GM18526 (cell line): ENCODE measurements around the gene AUTS2.

ENCODE experiments used
- POLR2A ChIP-seq: IDR thresholded peaks from 3 replicates; pipeline ENCODE4 v1.6.1; 2011; ENCODE audit not compliant: insufficient read length; ENCODE audit errors: extremely low read depth

Gene AUTS2

GRCh38 chr7:70684173-70684572 lies 1085.9 kb downstream of the AUTS2 start:
- no peak for TF ChIP-seq POLR2A

DNA sequence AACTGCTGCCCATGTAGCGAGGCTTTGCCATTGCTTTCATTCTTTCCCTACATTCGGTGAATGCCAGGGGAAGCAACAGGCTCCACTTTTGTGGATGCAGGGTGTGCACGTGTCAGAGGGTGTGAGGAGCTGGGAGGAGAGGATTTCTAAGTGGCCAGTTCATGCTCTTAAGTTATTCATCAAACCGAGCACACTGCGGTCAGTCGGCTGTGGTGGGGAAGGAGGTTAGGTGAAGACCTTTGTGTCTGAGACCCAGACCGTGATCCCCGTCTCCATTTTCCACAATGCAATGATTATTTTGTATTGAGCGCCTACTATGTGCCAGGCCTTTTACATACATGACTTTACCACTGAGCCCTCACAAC lies 1095.0 kb downstream of the AUTS2 start:
- no peak for TF ChIP-seq POLR2A

DNA sequence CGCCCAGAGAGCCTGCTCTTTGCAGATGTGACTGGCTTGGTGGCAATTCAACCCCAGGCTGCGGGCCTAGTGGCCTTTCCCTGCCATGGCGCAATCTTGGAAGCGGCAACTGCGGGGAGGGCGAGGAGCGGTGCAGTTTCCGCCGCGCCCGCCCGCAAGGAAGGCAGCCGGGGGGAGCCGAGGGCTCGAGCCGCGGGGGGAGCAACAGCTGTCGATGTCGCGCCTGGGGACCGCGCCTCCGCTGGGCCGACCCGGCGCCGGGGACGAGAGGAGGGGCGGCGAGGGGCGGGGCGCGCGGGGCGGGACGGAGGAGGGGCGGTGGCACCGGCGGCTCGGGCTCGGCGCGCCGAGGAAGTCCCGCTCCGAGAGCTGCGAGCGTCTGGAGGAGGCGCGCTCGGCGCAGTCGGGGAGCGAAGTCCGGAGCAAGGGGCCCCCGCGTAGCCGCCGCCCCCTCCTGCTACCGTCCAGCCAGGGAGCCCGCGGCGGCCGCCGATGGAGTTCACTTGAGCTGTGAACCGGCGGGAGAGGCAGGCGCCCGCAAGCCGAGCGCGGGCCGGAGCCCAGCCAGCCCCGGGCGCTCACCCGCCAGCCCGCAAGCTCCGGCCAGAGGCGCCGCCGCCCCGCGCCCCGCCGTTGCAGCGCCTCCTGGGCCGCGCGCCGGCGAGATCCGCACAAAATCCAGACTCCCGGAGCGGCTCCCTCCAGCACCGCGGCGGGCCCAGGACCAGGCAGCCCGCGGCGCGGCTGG lies 1095.6 kb downstream of the AUTS2 start:
- TF ChIP-seq POLR2A, result peak; percentile 25

DNA sequence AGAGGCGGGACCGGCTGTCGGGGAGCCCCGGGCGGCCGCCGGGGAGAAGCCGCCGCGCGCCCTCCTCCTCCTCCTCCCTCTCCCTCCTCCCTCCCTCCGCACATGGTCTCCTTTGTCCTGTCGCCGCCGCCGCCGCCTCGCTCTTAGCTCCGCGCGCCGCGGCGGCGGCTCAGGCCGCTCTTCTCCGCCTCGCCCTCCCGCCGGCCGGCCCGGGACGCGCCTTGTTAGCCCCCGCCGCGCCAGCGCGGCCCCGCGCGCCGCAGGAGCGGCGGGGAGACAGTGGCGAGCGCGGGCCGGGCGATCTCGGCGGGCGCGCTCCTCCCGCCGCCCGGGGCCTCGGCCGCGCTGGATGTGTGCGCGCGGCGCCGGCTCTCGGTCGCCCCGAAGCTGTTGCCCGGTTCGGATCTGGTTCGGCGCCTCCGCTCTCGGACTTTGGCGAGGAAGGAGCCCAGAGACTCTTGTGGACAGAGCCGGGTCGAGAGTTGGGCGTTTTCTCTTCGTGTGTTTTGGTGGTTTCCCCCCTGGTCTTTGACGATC lies 1096.2 kb downstream of the AUTS2 start:
- no peak for TF ChIP-seq POLR2A

DNA sequence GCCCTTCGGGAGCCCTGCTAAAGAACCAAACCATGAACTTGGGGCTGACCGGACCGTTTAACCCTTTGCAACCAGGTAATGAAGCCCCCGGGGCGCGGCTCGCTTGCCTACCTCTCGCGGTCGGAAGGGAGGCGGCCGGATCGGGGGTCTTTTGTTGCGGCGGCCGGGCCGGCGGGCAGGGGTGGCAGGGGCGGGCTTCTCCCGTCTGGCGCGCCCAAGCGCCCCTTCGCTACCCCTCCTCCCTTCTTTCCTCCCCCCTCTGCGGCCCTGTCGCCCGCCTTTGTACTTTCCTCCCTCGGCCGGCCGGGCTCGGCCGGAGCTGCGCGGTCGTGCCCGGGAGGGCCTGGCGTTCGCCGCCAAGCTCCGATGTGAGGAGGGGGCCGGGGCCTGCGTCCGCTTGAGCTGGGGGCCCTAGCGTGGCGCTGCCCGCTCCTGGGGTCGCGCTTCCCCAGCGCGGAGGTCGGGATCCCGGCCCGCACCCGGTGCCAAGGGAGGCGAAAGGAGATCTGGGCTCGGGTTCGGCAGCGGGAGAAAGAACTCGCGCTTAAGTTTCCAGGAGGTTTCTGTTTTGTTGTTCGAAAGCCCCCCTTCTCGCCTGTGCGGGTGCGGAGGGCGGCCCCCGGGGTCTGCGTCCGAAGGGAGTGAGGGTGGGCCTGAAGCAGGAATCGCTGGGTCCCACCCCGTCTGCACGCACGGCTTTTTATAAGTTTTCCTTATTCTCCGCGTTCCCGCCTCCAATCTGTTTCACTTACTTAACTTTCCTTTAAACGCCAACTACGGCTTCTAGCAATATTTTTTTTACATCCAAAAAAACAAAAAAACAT lies 1096.9 kb downstream of the AUTS2 start:
- TF ChIP-seq POLR2A, result no peak

DNA sequence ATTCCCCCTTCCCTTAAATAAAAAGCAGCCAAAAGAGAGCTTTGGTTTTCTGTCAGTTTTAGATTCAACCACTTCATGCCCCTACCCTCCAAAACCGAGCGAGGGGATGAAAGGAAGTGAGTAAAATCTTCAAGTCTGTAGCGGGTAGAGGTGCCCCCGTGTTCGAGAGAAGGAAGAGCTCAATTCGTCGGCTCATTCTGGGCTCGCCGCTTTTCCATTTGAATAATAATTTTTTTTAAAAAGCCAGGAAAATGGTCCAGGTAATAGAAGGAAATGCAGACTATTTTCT lies 1097.5 kb downstream of the AUTS2 start:
- TF ChIP-seq POLR2A, result no peak

DNA sequence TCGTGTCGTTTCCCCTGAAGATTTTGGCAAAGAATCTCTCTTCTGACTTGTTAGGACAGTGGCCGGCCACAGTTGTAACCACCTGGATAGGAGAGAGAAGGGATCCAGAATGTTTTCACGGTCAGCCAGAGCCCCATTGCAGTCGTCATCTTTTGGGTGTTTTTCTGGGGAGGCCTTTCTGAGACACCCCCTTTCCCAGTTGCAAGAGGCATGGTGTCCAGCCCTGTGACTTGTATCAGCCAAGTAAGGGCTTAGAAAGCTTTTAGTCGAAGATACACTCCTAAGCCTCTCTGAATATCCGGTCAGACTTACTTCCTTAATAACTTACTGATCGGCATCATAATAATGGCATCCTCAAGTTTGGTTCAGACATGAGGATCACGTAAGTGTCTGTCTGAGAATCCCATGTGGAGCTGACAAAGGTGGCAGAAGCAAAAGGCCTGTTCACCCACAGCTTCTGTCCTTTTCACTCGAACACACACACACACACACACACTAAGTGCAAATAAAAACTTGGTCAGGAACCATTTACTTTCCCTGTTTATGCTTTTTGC lies 1098.0 kb downstream of the AUTS2 start:
- no peak for TF ChIP-seq POLR2A

GRCh38 chr7:70698219-70698832 lies 1100.1 kb downstream of the AUTS2 start:
- TF ChIP-seq POLR2A, result no peak

DNA sequence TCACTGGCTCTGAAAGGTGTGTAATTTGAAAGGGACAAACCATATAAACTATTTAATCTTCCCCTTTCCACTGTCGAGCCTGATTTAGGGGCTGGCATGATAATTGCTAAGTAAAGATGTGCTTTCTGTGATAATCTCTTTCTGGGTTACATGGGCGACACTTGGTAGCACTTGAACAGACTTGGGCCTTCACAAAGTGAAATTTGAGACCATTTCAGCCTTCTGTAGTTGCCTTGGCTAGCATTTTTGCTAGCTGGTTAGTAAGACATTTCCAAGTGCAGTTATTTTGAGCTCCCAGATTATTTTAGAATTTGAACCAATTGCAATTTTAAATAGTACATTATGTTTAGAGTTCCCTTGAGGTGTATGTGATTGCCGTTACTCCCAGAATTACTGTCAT lies 1101.0 kb downstream of the AUTS2 start:
- TF ChIP-seq POLR2A, result no peak

GRCh38 chr7:70700055-70700940 lies 1102.0 kb downstream of the AUTS2 start:
- TF ChIP-seq POLR2A, result no peak

DNA sequence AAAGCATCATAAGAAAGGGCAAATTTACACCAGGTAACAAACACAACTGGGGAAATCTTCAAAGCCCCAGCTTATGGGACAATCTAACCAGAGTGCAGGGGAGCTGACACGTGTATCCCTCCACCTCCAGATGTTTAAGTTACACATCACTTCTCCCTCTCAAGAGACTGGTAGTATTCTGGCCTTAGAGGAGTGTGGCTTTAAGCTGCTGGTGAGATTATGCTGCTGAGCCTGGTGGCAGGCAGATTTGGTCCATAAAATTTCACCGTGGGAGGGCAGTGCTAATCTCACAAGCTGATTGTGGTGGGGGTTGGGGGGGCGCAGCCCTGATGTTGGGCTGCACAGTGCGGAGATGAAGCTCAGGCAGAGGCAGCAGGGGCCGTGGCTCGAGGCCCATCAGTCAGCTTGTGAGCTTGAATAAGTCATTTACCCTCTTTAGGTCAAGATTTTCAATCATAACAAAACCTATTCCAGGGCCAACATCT lies 1102.7 kb downstream of the AUTS2 start:
- TF ChIP-seq POLR2A, result no peak

DNA sequence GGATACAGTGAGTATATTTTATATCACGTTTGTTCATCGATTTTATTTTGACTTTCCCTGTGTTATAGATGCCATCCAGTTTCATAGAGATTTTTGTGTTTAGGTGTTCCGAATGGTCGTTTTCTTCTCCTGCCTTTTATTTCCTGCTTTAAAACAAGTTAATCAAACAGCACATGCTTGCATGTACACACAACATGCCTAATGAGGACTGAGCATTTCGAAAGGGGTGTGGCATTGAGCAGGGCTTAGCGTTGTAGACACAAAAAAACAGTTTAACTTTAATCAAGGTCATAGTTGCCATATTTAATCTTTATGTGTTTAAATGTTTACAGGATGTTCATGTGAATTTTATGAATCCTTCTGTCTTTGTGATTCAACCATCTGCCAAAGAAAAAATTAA lies 1103.2 kb downstream of the AUTS2 start:
- TF ChIP-seq POLR2A, result no peak

- no peak for TF ChIP-seq POLR2A
Measured at GRCh38 chr7:70701991-70702390, 1103.7 kb downstream of the AUTS2 start.

- TF ChIP-seq POLR2A, result no peak
Measured at GRCh38 chr7:70703785-70704184, 1105.5 kb downstream of the AUTS2 start.
